Upper lobe of right lung (tissue), 1 donor: ENCODE results near the gene BTG1. TPM values are rescaled to one million over a fixed set of nuclear protein-coding genes. Genes with fewer than 3 reads are reported as not detected.

ENCODE experiments used
- ATAC-seq: fragments of 200-7000 bp; cut with Tn5 transposase; one replicate; pipeline ENCODE4 v1.9.1; 2020; ENCODE audit warnings: mild to moderate bottlenecking, moderate library complexity
- DNase-seq: peaks from one replicate; pipeline ENCODE4 v3.0.0-alpha.2; 2020
- H3K27ac ChIP-seq: fragments of 200-600 bp; one replicate; pipeline ENCODE4 v1.8.0; 2022
- H3K27me3 ChIP-seq: fragments of 200-600 bp; one replicate; pipeline ENCODE4 v1.8.0; 2022; ENCODE audit warnings: mild to moderate bottlenecking
- H3K36me3 ChIP-seq: fragments of 200-600 bp; one replicate; pipeline ENCODE4 v1.8.0; 2022
- H3K4me1 ChIP-seq: fragments of 200-600 bp; one replicate; pipeline ENCODE4 v1.8.0; 2022
- H3K4me3 ChIP-seq: fragments of 200-600 bp; one replicate; pipeline ENCODE4 v1.8.0; 2022; ENCODE audit warnings: mild to moderate bottlenecking
- H3K9me3 ChIP-seq: fragments of 200-600 bp; one replicate; pipeline ENCODE4 v1.8.0; 2022
- intact Hi-C: fragments of 100-400 bp; cut with DNase I; formaldehyde crosslinking; loops from one replicate; pipeline ENCODE4 v1.11.0; 2022
- long read RNA-seq: library from polyadenylated mRNA; unstranded; transcript quantifications from one replicate; pipeline ENCODE4 v2.0.0, GENCODE V29; 2021
- total RNA-seq: library from RNA; stranded (reverse); fragmentation: NEBNext Ultra II Directional; extraction: Animal tissue kit (Norgen Biotek cat#: 25700); gene quantifications from one replicate; pipeline ENCODE4 v1.2.1, GENCODE V29; 2021
- TF ChIP-seq, protein P1 (sequence below): fragments of 200-600 bp; IDR thresholded peaks from one replicate; pipeline ENCODE4 v1.8.0; 2022; ENCODE audit warnings: antibody characterized with exemption
- donor health status: DM: no; HTN: yes; CAD: no; lungs with severe emphysema.

Gene BTG1, protein sequence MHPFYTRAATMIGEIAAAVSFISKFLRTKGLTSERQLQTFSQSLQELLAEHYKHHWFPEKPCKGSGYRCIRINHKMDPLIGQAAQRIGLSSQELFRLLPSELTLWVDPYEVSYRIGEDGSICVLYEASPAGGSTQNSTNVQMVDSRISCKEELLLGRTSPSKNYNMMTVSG
- 163 TPM for total RNA-seq
- long read RNA-seq, full-length matches to known transcripts: 360 of 368 reads
- long read RNA-seq, partial matches to known transcripts: 0 of 368 reads
- long read RNA-seq, other reads (novel, unspliced or antisense): 8 of 368 reads

DNA sequence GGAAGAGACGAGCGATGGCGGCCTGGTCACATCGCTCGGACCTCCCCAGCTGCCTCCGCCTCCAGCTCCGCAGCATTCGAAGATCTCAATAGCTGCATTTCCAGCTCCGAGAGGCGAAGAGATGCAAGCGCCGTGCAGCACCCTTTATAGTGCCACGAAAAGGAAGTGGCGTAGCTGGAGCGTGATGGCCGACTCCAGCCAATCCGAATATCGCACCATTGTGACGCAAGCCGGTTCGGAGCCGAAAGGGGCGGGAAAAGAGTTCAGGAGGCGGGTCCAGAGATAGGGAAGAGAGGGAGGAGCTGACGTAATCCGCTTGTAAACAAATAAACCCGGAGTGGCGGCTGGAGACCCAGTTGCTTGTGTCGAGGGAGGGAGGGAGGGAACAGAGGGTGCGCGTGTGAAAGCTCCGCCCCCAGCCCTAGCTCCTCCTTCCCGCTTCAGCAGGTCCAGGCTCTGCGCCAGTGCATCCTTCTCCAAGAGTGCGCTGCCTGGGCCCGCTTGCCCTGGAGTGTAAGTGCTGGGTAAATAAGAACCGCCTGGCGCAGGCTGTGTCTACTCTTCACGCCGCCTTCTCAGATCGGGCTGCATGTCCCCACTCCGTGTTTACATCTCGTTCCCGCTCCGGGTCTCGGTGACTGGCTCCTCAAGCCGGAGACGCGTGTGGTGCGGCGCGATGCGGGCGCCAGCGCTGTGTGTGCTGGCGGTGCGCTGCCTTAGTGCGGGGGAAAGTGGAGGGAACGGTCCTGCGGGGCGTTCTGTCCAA lies at the start of gene BTG1:
TSS of gene BTG1 (minus strand) at position 116 of the 766 bp plus-strand sequence. CDS start 311 bp downstream, outside the sequence.
- no peaks in the 10 kb centered on the region for H3K27me3 ChIP-seq
- H3K36me3 ChIP-seq: peaks cover 30% of the 10 kb centered on the region
- TF ChIP-seq, protein P1, sequence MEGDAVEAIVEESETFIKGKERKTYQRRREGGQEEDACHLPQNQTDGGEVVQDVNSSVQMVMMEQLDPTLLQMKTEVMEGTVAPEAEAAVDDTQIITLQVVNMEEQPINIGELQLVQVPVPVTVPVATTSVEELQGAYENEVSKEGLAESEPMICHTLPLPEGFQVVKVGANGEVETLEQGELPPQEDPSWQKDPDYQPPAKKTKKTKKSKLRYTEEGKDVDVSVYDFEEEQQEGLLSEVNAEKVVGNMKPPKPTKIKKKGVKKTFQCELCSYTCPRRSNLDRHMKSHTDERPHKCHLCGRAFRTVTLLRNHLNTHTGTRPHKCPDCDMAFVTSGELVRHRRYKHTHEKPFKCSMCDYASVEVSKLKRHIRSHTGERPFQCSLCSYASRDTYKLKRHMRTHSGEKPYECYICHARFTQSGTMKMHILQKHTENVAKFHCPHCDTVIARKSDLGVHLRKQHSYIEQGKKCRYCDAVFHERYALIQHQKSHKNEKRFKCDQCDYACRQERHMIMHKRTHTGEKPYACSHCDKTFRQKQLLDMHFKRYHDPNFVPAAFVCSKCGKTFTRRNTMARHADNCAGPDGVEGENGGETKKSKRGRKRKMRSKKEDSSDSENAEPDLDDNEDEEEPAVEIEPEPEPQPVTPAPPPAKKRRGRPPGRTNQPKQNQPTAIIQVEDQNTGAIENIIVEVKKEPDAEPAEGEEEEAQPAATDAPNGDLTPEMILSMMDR: no peak
- ATAC-seq: peak; percentile 91
- peak within 1 kb of the TSS; percentile 99 for H3K27ac ChIP-seq
- peaks cover 13% of the 10 kb centered on the region for H3K4me1 ChIP-seq
- DNase-seq: peak; percentile 99
- peak within 1 kb of the TSS; percentile 73 for H3K4me3 ChIP-seq
- intact Hi-C loops: no loop called here
- no peaks in the 10 kb centered on the region for H3K9me3 ChIP-seq

DNA sequence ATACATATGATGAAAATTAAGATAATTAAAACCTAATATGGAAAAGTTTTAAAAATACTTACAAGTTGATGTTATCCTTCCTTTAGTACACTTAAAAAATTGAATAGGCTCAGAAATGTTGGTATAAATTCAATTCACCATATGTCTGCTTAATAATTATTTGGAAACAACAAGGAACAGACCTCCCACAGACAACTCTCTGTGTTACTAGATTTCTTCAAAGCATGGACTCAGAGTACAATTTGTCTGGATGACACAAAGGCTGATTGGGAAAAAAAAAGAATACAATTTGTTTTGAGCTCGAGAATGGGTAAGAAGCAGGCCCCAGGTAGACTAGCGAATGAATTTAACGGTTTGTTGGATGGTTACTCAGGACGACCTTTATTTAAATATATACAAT lies 48.9 kb upstream of the BTG1 start:
- intact Hi-C loops: no loop called here
- H3K27me3 ChIP-seq: no peaks in the 10 kb centered on the region
- H3K4me3 ChIP-seq: no peak overlapping the region
- TF ChIP-seq, protein P1: no peak
- no peaks in the 10 kb centered on the region for H3K36me3 ChIP-seq
- ATAC-seq: no peak
- H3K27ac ChIP-seq: no peak overlapping the region
- DNase-seq: no peak
- H3K4me1 ChIP-seq: no peaks in the 10 kb centered on the region
- H3K9me3 ChIP-seq: no peaks in the 10 kb centered on the region

DNA sequence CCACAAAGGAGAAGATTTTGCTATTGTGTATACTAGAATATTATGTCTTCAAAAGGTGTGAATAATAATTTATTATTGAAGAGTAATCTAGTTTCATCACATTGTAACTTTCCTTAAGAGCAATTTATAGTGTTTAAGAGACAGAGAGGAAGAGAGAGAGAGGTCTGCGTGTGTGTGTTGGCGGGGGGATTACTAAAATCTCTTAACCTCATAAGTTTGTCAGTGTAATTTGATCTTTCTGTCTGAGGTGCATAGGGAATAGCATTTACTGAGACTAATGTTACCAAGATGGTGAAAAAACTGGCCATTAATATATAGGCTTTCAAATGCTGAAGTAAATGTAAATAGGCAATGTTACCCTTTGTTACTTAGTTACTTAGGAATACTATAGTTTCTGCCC lies 48.2 kb upstream of the BTG1 start:
- Histone ChIP-seq H3K4me1 (no peaks in the 10 kb centered on the region), H3K9me3 (no peaks in the 10 kb centered on the region), H3K36me3 (no peaks in the 10 kb centered on the region), H3K27me3 (no peaks in the 10 kb centered on the region), H3K27ac (no peak overlapping the region), H3K4me3 (no peak overlapping the region)
- intact Hi-C loops: no loop called here
- ATAC-seq (no peak), DNase-seq (no peak)
- TF ChIP-seq, protein P1: no peak

DNA sequence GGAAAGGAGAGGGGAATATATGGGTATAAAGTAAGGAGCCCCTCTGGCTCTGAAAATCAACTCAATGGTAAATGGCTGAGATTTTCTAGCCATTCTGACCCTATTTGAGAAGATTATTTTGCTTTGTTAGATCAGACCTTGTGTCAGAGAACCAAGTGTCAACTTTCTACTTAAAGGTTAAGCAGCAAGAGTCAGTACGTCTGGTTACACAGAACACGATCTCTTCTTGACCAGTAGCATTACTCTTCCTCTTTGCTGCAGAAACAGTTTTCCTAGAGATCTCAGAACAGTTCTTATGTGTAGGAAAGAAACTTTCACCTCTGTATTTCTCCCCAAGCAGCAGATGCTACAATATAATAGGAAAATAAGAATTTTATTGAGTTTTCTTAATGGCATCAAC lies 47.4 kb upstream of the BTG1 start:
- H3K27ac ChIP-seq: no peak overlapping the region
- TF ChIP-seq, protein P1: no peak
- DNase-seq (no peak), ATAC-seq (no peak)
- H3K4me1 ChIP-seq: no peaks in the 10 kb centered on the region
- intact Hi-C loops: no loop called here
- no peaks in the 10 kb centered on the region for H3K9me3 ChIP-seq
- H3K36me3 ChIP-seq: no peaks in the 10 kb centered on the region
- no peaks in the 10 kb centered on the region for H3K27me3 ChIP-seq
- H3K4me3 ChIP-seq: no peak overlapping the region

DNA sequence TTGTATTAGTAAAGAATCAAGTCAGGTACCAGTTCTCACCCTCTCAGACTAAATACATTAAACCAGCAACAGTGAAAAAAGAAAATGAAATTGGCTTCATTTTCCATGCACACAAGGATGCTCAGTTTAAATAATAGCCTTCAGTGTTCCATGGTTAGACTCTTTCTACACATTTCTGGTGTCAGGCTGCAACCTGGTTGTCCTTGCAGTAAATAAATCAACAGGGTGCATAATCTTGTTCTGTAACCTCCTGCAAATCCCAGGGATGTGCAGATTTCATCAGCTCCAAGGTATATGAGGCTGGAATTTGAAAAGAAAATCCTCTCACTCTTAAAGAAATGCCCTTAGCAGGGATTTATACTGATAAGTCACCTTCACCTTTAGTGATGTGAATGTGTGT lies 46.7 kb upstream of the BTG1 start:
- Histone ChIP-seq H3K27ac (no peak overlapping the region), H3K4me3 (no peak overlapping the region), H3K27me3 (no peaks in the 10 kb centered on the region), H3K4me1 (no peaks in the 10 kb centered on the region), H3K36me3 (no peaks in the 10 kb centered on the region), H3K9me3 (no peaks in the 10 kb centered on the region)
- intact Hi-C loops: no loop called here
- ATAC-seq (no peak), DNase-seq (no peak)
- TF ChIP-seq, protein P1: no peak
